Hypothalamus (tissue), 51 donors: Measurements from ENCODE around the gene PCDH9.

Experiments used
- DNase-seq, 51 donors: peaks; one replicate each; lab custom pipeline; 2025; lab: John Stamatoyannopoulos, UW

PCDH9 gene

GRCh38 chr13:66513728-66514127 is 716.4 kb downstream of the PCDH9 start:
- DNase-seq: no peak

DNA sequence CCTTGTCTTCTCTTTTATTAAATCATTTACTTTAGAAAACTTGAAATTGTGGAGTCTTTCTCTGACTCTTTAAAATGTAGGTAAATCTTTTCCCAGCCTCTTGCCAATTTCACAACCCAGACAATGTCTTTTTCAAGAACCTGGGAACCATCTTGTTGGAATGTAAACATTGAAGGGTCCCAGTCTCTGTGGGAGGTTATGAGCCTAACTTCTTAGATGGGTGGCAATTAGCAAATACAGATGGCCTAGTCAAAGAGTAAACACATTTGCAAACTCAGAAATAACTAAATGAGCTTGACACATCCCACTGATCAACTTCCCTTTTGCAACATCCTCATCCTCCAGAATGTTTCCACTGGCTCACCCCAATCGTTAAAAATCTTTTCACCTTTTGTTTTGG is 721.0 kb downstream of the PCDH9 start:
- no peak for DNase-seq

DNA sequence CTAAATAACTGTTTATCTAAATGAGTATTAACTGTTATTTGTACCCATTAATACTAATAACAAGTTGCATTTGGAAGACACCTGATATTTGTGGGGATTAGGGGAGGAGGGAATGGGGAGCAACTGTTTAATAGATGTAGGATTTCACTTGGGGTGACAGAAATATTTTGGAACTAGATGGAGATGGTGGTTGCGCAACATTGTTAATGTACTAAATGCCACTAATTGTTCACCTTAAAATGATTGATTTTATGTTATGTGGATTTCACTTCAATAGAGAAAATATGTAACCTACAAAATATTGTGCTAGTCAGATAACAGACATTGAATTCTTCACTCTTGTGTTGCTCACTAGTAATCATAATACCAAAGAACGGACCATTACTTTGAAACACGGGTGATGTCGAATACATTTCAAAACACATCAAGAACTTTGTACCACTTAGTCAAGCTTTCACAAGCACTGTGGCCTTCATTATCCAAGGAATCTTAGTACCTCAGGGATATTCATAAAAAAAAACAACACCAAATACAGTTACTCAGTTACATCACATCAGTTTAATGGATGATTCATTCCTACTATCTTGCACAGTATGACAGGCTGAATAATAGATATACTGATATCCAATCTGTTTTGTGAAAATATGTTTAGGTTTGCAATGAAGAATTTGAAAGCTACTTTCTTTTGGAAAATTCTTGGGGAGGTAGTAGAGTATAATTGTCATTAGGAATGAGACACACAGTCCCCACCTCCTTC is 721.8 kb downstream of the PCDH9 start:
- no peak for DNase-seq

DNA sequence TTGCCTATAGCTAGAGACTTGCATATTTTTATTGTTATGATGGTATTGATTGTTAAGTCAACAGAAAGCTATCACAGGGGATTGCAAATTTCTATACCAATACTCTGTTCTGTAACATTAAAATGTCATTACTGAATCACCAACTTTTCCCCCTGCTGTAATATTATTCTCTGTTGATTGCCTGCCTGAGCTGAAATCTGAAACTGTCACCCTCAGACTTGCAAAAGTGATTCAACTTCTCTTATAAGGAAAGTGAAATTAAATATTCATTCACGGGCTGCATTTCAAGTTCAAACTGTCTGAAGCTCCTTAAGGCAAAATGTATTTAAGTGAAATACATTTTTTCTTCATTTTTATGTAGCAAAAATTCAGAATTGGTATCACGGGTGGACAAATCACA is 723.2 kb downstream of the PCDH9 start:
- DNase-seq: no peak

GRCh38 chr13:66506051-66506777 is 723.9 kb downstream of the PCDH9 start:
- DNase-seq: no peak

- no peak for DNase-seq
Observed at GRCh38 chr13:66503890-66504289, 726.2 kb downstream of the PCDH9 start.

DNA sequence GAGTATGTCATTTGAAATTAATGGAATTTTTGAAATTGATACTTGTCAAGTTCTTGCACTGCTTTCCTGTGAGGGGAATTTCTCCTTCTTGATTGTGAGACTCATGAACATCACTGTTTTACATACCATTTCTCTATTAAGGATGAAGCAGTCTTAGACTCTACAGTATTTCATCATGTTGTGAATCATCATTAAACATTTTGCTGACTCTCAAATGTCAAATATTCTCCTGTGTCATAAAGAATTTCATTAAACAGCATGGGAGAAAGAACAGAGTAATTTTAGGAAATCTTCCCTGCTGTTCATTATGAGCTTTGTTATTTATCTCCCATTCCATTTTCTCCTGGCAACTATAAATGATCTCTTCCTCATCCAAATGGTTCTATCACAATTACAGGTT is 729.0 kb downstream of the PCDH9 start:
- no peak for DNase-seq

DNA sequence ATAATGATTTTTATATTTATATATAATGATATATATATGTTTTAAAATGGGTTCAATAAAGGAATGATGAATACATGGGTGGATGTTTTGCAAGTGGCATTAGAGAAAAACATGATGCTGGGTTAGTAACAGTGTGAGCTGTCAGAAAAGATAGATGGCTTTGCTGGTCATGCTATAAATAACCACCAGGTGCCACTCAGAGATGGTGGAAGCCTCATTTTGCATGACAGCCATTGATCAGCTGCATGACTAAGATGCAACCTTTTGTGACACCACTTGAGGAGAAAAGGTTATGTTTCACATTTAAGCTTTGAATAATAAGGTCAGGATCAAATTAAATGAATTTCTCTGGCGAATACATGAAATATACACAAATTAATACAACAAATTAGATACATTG is 737.7 kb downstream of the PCDH9 start:
- DNase-seq: no peak

GRCh38 chr13:66491251-66491650 is 738.9 kb downstream of the PCDH9 start:
- DNase-seq: no peak

- DNase-seq: no peak
Observed at GRCh38 chr13:66489586-66489985, 740.5 kb downstream of the PCDH9 start.

- DNase-seq: no peak
Observed at GRCh38 chr13:66489172-66489571, 741.0 kb downstream of the PCDH9 start.

DNA sequence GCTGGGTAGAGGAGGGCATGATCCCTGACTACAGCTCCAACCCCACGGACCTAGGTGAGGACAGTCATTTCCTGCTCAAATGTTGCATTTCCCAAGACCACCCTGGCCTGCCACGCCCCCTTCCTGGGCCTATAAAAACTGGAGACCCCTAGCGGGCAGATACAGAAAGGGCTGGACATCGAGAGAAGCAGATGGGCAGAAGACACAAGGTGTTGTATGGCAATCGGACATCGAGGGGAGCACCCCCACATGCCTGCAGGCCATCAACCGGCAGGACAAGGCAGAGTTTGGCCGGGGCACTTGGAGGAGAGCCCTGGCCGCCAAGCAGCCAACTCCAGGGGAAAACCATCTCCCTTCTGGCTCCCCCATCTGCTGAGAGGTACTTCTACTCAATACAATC is 746.4 kb downstream of the PCDH9 start:
- DNase-seq: no peak

GRCh38 chr13:66482836-66483235 is 747.3 kb downstream of the PCDH9 start:
- no peak for DNase-seq

DNA sequence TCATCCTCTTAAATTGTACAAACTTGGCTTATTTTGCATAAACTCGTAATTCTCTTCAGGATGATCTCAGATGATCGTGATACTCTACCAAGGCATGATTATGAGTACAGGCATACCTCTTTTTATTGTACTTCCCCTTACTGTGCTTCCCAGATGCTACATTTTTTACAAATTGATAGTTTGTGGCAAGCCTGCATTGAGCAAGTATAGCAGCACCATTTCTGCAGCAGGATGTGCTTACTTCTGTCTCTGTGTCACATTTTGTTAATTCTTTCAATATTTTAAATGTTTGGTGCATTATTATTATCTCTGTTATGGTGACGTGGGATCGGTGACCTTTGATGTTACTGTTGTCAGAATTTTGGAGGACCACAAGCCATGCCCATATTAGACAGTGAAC is 752.3 kb downstream of the PCDH9 start:
- DNase-seq: no peak

DNA sequence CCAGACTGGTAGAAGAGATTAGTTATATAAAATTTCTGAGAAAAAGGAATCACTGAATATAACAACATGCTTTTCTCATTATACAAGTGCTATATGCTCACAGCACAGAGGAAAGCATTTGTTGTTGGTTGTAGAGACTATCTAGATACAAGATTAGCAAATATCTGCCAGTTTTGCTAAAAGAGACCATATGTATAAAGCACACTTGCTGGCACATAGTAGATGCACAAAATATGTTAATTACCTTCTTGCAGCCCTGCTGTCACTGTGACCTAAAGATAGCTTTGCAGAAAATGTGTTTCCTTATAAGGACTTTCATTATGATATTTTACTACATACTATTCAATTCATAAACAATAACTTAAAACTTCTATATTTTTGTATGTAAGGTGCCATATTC is 755.1 kb downstream of the PCDH9 start:
- no peak for DNase-seq

GRCh38 chr13:66469745-66470144 is 760.4 kb downstream of the PCDH9 start:
- DNase-seq: no peak

DNA sequence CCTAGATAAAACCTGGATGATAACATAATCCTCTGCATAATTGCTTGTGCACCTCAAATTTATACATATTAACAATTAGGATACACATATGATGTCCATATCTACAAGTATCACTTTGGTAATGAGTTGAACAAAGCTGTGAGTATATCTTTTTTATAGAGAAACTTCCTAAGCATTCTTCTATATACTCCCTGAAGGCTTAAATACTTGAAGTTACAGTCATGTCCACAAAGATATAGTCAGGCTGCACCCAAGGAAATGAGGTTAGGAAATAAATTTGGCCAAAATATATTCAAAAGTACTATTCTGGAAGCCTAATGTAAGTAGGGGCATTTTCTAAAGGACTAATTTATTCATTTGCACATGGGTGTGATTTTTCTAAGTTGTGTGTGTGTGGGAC is 761.5 kb downstream of the PCDH9 start:
- no peak for DNase-seq

DNA sequence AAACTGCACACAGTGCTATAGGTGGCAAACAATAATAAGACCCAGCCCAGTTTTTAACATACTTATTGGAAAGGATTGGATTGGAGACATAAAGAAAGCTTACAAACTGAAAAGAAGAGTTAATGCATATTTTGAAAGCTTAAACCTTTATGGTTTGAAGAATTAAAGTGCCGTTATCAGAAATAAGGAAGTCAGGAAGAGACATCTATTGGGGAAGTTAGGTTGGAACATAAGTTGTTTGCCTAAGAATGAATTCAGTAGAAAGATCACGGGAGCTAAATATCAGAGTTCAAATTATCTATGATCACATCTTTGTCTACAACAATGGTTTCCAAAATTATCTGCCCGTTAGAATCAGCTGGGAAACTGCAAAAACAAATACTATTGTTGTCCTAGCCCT is 767.9 kb downstream of the PCDH9 start:
- DNase-seq: no peak

DNA sequence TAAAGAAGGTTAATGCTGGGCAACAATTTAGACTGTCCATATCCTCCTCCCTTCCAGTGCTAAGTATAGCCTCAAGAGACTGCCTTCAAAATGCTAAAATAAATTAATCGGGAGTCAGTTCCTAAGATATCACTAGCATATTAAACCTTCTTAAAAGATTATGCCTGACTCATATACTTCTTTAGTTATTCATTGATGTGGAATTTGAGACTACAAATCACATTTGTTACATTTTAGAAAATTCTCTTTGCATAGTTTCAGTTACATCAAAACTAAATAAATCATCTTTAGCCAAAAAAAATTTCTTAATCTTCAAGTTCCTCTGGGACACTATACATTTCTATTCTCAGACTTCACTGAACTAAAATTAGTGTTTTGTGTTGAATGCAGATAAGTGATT is 769.1 kb downstream of the PCDH9 start:
- no peak for DNase-seq

DNA sequence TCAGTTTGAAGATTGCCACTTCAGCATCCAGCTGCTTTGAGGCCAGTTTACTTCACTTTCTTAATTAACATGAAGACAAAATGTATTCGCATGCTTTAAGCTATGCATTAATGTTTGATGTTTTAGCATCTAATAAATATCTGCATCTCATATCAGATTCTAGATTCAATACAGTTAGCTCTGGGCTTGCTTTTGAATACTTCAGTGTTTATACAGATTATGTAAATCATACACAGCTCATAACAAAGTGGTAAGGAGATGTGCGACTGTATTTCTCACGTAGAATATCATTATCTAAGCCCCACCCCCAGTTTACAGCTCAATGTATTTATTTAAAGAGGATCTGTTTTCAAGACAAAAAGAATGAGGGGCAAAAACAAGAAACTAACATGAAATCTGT is 770.5 kb downstream of the PCDH9 start:
- DNase-seq: no peak

- DNase-seq: no peak
Observed at GRCh38 chr13:66459143-66459542, 771.0 kb downstream of the PCDH9 start.

GRCh38 chr13:66446413-66446812 is 783.7 kb downstream of the PCDH9 start:
- DNase-seq: no peak
